NCI-H748 (cell line): ENCODE results near the gene ZNF692.
"Not testable (repeated sequence)": the region's sequence is repeated elsewhere in the genome, so short reads cannot be mapped to it uniquely, and the experiment has no call there.

ENCODE experiments used
- DNase-seq: peaks from one replicate; lab custom pipeline; 2025; ENCODE audit not compliant: unreplicated experiment; lab: John Stamatoyannopoulos, UW

Gene ZNF692

GRCh38 chr1:248850124-248850523, 8.8 kb downstream of the ZNF692 start:
- no peak for DNase-seq

DNA sequence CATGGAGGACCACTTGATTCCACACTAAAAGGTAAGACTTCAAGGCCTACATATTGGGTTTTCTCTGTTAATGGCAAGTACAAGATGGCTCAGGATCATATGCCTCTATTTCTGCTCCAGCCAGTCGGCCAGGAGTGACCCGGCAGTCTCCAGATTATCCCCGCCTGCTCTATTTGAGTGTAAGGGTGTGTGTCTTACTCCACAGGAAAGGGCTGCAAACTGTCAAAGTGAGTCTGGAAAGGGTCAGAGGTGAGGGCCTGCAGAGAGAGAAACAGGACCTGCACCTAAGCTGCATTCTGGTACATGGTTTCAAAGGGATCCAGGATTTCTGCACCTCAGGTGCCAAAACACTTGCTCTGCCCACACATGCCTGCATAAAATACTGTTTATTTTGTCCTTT, 9.2 kb downstream of the ZNF692 start:
- no peak for DNase-seq

DNA sequence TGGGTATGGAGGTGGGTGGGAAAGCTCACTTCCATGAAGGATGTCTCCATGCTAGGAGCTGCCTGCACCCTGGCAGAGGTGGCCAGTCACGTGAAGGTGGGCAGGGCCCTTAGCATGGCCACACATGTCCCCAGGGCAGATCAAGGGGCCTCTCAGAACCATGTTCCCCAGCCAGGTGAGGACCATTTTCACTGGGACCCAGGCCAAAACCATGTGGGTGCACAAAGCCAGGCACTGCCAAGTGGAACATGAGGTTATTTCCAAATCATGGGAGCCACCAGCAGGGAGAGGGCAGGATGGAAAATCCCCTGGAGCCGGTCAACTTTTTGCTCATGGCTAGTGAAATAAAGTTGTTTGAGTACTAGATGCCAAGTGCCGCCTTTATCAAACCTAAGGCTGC, 9.7 kb downstream of the ZNF692 start:
- no peak for DNase-seq

- DNase-seq: no peak
Measured at GRCh38 chr1:248848602-248849001, 10.3 kb downstream of the ZNF692 start.

DNA sequence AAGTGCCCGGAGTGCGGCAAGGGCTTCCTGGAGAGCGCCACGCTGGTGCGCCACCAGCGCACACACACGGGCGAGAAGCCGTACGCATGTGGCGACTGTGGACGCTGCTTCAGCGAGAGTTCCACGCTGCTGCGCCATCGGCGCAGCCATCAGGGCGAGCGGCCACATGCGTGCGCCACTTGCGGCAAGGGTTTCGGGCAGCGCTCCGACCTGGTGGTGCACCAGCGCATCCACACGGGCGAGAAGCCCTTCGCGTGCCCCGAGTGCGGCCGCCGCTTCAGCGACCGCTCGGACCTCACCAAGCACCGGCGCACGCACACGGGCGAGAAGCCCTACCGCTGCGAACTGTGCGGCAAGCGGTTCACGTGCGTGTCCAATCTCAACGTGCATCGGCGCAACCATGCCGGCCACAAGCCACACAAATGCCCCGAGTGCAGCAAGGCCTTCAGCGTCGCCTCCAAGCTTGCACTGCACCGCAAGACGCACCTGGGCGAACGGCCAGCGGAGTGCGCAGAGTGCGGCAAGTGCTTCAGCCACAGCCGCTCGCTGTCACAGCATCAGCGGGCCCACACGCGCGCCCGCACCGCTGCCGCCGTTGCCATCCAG, 10.8 kb downstream of the ZNF692 start:
- no peak for DNase-seq

- no peak for DNase-seq
Measured at GRCh38 chr1:248847181-248847955, 11.5 kb downstream of the ZNF692 start.

GRCh38 chr1:248844526-248844925, 14.4 kb downstream of the ZNF692 start:
- no peak for DNase-seq

DNA sequence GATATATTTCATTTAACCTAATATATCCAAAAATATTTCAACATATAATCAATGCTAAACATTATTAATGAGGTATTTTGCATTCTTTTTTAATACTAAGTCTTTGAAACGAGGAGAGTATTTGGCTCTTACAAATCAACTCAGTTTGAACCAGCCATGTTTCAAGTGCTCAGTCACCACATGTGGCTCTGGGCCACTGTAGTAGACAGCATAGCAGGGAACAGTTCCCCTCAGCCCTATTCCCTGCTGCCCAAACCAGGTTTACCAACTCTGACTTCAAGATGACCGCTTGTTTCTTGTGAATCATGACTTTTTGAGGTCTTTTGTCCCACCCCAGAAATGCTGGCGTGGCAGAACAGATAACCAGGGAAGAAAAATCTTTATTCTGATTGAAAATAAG, 15.2 kb downstream of the ZNF692 start:
- DNase-seq: no peak

DNA sequence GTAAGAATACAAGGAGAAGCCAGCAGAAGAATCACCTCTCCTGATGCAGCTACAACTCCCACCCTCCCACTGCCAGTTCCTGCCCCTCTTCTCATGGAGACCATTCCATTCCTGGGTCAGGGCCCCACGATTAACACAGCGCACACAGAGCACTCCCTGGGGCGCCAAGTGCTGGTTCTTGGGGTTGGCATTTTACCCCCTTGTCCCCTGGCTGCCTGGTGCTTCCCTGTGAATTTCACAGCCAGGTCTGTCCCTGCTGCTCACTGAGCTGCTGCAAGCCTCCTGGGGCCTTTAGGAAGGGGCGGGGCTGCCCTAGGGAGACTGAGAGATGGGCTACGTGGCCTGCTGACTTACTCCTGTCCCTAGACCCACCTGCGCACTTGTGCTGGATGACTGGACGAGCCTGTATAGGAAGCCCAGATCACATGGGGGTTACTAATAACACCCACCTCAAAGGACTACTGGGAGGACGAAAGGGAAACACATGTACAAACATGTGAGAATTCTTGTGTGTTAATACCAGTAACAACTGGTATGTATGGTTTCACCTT, 16.0 kb downstream of the ZNF692 start:
- no peak for DNase-seq

DNA sequence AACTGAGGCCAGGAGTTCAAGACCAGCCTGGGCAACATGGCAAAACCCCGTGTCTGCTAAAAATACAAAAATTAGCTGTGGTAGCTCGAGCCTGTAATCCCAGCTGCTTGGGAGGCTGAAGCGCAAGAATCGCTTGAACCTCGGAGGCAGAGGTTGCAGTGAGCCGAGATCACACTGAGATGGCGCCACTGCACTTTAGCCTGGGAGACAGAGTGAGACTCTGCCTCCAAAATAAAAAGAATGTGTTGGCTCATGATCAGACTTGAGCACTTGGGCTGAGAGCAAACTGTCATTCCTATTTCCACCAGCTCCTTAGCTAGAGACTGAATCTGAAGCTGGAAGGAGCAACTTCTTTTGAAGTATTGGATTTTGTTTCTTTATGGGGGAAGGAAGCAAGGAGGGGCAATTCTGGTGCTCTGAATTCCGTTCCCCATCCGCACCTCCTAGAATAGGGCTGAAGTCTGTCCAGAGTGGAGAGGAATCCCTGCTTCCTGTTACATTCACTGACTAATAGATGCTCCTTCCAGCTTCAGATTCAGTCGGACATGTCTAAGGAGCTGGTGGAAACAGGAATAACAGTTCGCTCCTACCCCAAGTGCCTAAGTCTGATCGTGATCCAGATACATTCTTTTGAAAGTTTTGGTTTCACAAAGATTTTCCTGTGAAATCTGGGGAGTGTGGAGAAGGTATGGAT, 17.0 kb downstream of the ZNF692 start:
- peak; percentile 5 for DNase-seq

DNA sequence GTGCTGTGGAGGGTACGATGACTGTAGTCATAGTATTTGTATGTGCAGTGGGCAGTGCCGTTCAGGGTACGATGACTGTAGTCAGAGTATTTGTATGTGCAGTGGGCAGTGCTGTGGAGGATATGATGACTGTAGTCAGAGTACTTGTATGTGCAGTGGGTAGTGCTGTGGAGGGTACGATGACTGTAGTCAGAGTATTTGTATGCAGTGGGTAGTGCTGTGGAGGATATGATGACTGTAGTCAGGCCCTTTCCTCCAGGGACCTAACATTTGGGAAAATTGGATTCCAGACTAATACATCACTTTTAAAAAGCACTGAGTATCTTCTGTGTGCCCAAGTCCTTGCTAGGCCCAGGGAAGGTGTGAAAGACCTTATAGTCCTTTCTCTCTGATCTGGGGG, 17.9 kb downstream of the ZNF692 start:
- DNase-seq: no peak

DNA sequence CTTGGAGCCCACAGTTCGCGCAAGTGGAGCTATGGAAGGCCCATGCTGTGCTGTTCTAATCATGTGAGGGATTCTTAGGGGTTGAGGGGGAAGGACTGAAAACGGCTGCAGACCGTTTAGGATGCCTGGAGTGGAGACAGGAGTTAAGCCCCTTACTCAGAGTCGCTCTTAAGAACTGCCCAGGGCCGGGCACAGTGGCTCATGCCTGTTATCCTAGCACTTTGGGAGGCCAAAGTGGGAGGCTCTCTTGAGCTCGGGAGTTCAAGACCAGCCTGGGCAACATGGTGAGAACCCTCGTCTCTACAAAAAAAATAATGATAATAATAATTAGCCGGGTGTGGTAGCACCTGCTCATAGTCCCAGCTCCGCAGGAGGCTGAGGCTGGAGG, 19.7 kb downstream of the ZNF692 start:
- DNase-seq: no peak

DNA sequence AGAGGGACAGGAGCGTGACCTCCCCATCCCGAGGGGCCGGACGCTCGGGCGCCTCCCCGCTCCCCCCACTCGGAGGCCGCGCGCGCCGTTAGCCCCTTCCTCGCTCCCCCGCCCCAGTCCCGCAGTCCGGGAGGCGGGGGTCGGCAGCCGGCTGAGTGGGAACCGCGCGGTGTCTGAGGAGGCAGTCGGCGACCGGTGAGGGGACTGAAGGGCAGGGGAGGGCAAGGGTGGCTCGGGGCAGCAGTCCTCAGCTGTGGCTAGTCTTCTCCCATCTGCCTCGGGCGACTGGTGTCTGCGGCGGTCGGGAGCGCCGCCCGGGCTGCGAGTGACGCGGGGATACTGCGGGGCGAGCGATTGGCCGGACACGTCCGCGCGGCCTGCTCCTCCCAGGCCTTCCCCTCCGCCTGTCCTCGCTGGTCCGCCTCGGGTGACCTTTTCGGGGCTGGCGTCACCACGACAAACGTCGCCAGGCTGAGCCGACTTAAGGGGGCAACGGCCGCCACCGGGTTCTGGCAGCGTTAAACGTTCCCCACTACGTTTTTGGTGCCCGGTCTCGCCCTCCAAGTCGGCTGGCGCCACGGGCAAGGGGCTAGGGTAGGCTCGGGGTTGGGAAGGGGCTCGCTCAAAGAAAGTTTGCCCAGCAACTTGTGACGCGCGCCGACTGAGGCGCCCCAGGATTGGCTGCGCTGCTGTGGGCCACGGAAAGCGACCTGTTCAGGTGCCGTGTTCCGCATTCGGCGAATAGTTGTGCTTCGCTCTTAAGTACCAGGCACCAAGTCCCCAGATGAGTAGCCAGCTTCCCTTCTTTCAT, 20.3 kb downstream of the ZNF692 start:
- peak; percentile 91 for DNase-seq

GRCh38 chr1:248837781-248838356, 21.0 kb downstream of the ZNF692 start, which contains the start of gene ZNF672:
ZNF672 (plus strand) TSS chr1:248838224; CDS start chr1:248847275, 9,051 bp downstream.
- DNase-seq: peak; percentile 97

DNA sequence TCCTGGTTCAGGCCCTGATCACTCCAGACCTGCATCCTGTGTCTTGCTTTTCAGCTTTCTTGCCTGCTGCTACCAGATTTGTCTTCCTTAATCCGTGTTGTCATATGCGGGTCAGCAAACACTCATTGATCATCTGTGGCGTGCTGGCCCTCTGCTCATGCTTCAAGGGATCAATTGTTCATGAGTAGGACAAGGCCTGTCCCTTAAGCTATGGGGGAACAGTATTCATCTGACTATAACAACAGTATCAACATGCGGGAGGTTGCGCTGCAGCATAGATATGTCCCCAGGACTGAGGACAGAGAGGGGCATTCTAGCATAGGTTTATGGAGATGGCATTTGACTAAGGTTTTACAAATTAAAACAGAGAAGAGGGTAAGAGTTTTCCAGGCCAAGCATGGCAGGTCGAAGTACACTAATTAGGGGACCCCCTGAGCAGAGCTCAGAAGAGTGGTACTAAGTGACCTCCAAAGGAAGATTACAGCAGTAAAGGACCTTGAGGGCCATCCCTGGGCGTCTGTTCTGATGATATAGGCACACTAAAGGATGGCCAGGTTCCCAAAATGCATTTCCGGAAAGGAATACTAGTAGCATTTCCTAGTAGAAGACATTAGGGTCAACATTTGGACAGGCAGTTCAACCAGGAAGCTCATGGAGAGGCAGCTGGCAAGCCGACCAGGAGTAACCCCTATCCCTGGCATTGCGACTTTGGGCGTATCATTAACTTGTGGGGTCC, 21.7 kb downstream of the ZNF692 start:
- peak; percentile 51 for DNase-seq

- no peak for DNase-seq
Measured at GRCh38 chr1:248834343-248834940, 24.4 kb downstream of the ZNF692 start.

GRCh38 chr1:248831842-248832241, 27.0 kb downstream of the ZNF692 start:
- no peak for DNase-seq

DNA sequence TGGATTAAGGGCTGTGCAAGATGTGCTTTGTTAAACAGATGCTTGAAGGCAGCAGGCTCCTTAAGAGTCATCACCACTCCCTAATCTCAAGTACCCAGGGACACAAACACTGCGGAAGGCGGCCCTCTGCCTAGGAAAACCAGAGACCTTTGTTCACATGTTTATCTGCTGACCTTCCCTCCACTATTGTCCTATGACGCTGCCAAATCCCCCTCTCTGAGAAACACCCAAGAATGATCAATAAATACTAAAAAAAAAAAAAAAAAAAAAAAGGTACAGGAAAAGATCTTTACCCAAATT, 28.2 kb downstream of the ZNF692 start:
- not testable (repeated sequence) for DNase-seq

DNA sequence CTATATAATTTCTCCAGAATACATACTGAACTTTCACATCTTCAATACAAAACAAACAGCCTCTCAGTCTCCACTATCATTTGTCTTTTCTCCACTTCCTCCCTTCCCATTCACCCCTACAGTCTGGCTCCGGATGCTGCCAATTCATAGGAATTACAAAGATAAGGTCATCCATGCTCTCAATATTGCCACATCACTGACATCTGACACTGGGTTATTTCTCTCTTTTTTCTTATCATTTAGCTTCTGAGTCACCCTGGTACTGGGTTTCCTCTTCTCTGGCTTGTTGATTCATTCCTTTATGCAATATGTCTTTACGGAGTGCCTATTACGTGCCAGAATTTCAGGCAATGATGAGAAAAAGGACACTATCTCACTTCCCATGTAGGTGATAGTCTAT, 30.0 kb downstream of the ZNF692 start:
- no peak for DNase-seq
